Measurements from ENCODE around the gene TRMO.

- TF ChIP-seq, protein P1, sequence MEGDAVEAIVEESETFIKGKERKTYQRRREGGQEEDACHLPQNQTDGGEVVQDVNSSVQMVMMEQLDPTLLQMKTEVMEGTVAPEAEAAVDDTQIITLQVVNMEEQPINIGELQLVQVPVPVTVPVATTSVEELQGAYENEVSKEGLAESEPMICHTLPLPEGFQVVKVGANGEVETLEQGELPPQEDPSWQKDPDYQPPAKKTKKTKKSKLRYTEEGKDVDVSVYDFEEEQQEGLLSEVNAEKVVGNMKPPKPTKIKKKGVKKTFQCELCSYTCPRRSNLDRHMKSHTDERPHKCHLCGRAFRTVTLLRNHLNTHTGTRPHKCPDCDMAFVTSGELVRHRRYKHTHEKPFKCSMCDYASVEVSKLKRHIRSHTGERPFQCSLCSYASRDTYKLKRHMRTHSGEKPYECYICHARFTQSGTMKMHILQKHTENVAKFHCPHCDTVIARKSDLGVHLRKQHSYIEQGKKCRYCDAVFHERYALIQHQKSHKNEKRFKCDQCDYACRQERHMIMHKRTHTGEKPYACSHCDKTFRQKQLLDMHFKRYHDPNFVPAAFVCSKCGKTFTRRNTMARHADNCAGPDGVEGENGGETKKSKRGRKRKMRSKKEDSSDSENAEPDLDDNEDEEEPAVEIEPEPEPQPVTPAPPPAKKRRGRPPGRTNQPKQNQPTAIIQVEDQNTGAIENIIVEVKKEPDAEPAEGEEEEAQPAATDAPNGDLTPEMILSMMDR (IDR thresholded peaks at IDR 0.05; ENCODE audit: low read depth, low read length) = no peak
- no peak for TF ChIP-seq POLR2A (IDR thresholded peaks at IDR 0.05; ENCODE audit: extremely low read depth, insufficient read length)
- no peak for TF ChIP-seq MAX (IDR thresholded peaks at IDR 0.05; ENCODE audit: low read depth, low read length)
Observed at GRCh38 chr9:97935276-97935675, 13.0 kb upstream of the TRMO start.
